Measurements from ENCODE around the gene RFXAP. TPM values are rescaled to one million over a fixed set of nuclear protein-coding genes. Genes with fewer than 3 reads are reported as not detected.

The RFXAP gene
- total RNA-seq, 1 donor from 2014 or later: 4.2 TPM

DNA sequence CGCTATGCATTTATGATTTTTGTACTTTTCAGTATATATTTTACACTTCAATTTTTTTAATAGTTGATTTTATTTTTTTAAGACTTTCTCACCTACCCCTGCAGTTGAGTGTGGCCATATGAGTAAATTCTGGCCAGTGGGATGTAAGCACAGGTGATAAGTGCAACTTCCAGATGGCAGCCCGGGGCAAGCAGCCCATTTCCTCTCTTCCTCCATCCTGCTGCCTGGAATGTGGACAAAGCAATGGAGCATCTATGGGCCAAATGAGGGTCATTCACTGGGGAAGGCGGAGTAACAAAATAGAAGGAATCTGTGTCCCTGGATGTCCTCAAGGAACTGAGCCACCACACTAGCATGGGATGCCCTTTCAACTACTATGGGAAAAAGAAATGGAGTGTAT lies 12.3 kb downstream of the RFXAP start:
- TF ChIP-seq, protein P1, sequence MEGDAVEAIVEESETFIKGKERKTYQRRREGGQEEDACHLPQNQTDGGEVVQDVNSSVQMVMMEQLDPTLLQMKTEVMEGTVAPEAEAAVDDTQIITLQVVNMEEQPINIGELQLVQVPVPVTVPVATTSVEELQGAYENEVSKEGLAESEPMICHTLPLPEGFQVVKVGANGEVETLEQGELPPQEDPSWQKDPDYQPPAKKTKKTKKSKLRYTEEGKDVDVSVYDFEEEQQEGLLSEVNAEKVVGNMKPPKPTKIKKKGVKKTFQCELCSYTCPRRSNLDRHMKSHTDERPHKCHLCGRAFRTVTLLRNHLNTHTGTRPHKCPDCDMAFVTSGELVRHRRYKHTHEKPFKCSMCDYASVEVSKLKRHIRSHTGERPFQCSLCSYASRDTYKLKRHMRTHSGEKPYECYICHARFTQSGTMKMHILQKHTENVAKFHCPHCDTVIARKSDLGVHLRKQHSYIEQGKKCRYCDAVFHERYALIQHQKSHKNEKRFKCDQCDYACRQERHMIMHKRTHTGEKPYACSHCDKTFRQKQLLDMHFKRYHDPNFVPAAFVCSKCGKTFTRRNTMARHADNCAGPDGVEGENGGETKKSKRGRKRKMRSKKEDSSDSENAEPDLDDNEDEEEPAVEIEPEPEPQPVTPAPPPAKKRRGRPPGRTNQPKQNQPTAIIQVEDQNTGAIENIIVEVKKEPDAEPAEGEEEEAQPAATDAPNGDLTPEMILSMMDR (IDR thresholded peaks at IDR 0.05; ENCODE audit: borderline replicate concordance): no peak
- Histone ChIP-seq H3K9me3 (replicated peaks) (no peaks in the 10 kb centered on the region), H3K27me3 (ENCODE audit: low read depth) (no peaks in the 10 kb centered on the region), H3K27ac (replicated peaks) (no peak overlapping the region), H3K4me3 (no peak overlapping the region), H3K4me1 (no peaks in the 10 kb centered on the region), H3K36me3 (peaks cover 18% of the 10 kb centered on the region)
- no peak for DNase-seq
- intact Hi-C loops (cut with micrococcal nuclease): no loop called here

- Histone ChIP-seq H3K27ac (replicated peaks) (no peak overlapping the region), H3K4me1 (peaks cover 17% of the 10 kb centered on the region), H3K4me3 (no peak overlapping the region), H3K9me3 (replicated peaks) (no peaks in the 10 kb centered on the region), H3K36me3 (no peaks in the 10 kb centered on the region), H3K27me3 (ENCODE audit: low read depth) (no peaks in the 10 kb centered on the region)
- no peak for DNase-seq
- TF ChIP-seq, protein P1 (IDR thresholded peaks at IDR 0.05; ENCODE audit: borderline replicate concordance): no peak
- intact Hi-C loops (cut with micrococcal nuclease): no loop called here
Observed at GRCh38 chr13:36834299-36834698, 15.3 kb downstream of the RFXAP start.

DNA sequence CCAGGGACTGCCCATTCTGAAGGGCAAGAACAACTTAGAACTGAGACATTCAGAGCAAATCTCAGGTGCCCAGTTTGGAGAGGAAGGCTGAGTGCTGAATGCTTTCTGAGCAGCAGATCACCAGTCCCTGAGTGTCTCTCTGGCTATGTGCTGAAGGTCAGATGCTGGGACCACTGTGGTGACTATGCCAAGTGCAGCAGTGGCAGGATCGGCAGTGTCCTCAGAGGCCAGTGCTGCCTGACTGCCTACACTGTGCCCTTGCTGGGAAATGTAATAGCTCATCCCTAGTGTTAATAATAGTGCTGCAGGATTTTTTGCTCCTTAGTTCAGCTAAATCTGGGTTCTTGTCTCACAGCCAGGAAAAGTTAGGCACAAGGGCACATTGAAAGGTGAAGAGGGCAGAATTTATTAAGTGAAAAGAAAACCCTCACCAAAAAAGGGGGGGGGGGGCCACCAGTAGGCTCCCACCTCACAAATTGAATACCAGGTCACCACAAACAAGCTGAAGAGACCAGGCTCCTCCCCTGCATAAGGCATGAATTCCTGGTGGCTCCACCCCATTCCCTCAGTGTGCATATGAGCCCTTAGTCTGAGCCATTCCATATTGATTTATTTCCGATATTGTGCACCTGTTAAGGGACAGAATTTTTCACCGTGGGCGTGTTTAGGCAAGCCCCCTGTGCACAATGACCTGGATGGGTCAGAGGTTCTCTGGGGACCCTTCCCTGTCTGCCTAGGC lies 18.5 kb downstream of the RFXAP start:
- Histone ChIP-seq H3K27ac (replicated peaks) (peak overlapping the region; percentile 55), H3K27me3 (ENCODE audit: low read depth) (no peaks in the 10 kb centered on the region), H3K4me3 (no peak overlapping the region), H3K4me1 (peaks cover 17% of the 10 kb centered on the region), H3K9me3 (replicated peaks) (no peaks in the 10 kb centered on the region), H3K36me3 (no peaks in the 10 kb centered on the region)
- intact Hi-C loops (cut with micrococcal nuclease): no loop called here
- TF ChIP-seq, protein P1 (IDR thresholded peaks at IDR 0.05; ENCODE audit: borderline replicate concordance): no peak
- no peak for DNase-seq

DNA sequence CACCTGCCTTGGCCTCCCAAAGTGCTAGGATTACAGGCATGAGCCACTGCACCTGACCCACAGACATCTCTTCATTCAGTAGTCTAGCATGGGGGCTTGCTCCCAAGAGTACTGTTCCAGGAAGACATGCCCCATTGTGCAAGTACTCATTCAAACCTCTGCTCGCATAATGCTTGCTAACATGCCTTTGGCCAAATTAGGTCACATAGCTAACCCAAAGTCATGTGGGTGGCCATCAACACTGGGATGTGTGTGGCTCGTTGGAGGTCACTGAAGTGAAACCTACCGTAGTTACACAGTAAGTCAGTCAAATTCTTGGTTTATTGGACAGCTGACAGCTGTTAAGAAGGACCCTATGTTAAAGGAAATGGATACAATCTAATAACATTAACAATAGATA lies 20.3 kb downstream of the RFXAP start:
- Histone ChIP-seq H3K27ac (replicated peaks) (no peak overlapping the region), H3K9me3 (replicated peaks) (no peaks in the 10 kb centered on the region), H3K4me1 (peaks cover 17% of the 10 kb centered on the region), H3K27me3 (ENCODE audit: low read depth) (no peaks in the 10 kb centered on the region), H3K36me3 (peaks cover 6% of the 10 kb centered on the region), H3K4me3 (no peak overlapping the region)
- intact Hi-C loops (cut with micrococcal nuclease): no loop called here
- DNase-seq: no peak
- TF ChIP-seq, protein P1 (IDR thresholded peaks at IDR 0.05; ENCODE audit: borderline replicate concordance): no peak

DNA sequence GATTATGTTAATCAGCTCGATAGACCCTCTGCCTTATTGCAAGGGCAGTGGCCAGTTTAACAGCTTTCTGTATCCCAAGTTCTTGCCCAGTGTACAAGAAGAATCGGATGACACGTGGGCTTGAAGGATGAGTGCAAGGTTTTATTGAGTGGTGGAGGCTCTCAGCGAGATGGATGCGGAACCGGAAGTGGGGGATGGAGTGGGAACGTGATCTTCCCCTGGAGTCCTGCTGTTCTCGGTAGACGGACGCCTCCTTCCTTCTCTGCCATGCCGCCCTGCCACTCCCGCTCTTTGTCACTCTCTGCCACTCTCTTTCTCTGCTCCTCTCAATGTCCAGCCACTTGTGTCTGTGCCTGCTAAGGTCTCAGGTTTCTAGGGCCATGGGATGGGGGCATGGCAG lies 21.0 kb downstream of the RFXAP start:
- TF ChIP-seq, protein P1 (IDR thresholded peaks at IDR 0.05; ENCODE audit: borderline replicate concordance): no peak
- no peak overlapping the region for H3K27ac ChIP-seq (replicated peaks)
- no peaks in the 10 kb centered on the region for H3K27me3 ChIP-seq (ENCODE audit: low read depth)
- DNase-seq: no peak
- H3K4me1 ChIP-seq: peaks cover 17% of the 10 kb centered on the region
- intact Hi-C loops (cut with micrococcal nuclease): no loop called here
- no peaks in the 10 kb centered on the region for H3K9me3 ChIP-seq (replicated peaks)
- H3K4me3 ChIP-seq: no peak overlapping the region
- H3K36me3 ChIP-seq: peaks cover 6% of the 10 kb centered on the region
